ENCODE results near the gene ZBTB44. TPM values are rescaled to one million over a fixed set of nuclear protein-coding genes. Genes with fewer than 3 reads are reported as not detected.

Gene ZBTB44
- total and polyA plus RNA-seq, 2 donors (not counting 1 experiment from before 2014, with no cell fraction given): 22.8 to 36.5 TPM

DNA sequence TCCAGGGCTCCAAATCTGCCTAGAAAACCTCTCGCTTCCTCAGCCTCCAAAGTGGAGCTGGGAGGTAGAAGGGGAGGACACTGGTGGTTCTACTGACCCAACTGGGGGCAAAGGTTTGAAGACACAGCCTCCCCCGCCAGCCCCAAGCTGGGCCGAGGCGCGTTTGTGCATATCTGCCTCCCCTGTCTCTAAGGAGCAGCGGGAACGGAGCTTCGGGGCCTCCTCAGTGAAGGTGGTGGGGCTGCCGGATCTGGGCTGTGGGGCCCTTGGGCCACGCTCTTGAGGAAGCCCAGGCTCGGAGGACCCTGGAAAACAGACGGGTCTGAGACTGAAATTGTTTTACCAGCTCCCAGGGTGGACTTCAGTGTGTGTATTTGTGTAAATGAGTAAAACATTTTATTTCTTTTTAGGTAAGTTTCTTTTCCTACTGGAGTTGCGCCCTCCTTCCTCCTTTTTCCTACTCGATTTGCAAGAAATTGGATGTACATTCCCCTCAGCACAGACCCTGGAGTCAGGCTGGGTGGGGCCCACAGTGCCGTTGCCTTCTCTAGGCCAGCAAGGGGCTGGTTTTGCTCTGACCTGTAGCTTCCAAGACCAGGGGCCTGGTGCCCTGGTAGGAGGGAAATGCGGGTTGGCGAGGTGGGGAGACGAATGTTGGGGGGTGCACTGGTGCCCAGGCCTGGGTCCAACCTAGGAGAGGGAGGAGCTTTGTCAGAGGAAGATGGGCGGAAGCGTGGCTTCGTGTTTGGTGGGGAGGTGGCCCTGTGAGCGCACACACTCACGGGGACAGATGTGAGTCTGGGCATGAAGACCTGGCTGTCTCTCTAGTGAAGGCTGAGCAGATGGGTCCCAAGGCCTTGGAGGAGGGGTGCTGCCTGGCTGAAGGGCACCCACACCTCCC lies 104.5 kb downstream of the ZBTB44 start:
- TF ChIP-seq, protein P1, sequence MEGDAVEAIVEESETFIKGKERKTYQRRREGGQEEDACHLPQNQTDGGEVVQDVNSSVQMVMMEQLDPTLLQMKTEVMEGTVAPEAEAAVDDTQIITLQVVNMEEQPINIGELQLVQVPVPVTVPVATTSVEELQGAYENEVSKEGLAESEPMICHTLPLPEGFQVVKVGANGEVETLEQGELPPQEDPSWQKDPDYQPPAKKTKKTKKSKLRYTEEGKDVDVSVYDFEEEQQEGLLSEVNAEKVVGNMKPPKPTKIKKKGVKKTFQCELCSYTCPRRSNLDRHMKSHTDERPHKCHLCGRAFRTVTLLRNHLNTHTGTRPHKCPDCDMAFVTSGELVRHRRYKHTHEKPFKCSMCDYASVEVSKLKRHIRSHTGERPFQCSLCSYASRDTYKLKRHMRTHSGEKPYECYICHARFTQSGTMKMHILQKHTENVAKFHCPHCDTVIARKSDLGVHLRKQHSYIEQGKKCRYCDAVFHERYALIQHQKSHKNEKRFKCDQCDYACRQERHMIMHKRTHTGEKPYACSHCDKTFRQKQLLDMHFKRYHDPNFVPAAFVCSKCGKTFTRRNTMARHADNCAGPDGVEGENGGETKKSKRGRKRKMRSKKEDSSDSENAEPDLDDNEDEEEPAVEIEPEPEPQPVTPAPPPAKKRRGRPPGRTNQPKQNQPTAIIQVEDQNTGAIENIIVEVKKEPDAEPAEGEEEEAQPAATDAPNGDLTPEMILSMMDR (conservative IDR thresholded peaks at IDR 0.05 in 1 of 2, IDR thresholded peaks at IDR 0.05 in 1 of 2; ENCODE audit: low read depth in 1 of 2, low read length in 2 of 2): no peak
- no peak for TF ChIP-seq EZH2 (IDR thresholded peaks at IDR 0.05; ENCODE audit: low read length, missing control alignments)
- no peaks in the 10 kb centered on the region for H3K36me3 ChIP-seq (ENCODE audit: control insufficient read depth, insufficient read depth, low read length)
- H3K9me3 ChIP-seq (ENCODE audit: control insufficient read depth, insufficient read depth, low read depth, low read length): no peaks in the 10 kb centered on the region
- H3K4me1 ChIP-seq (ENCODE audit: control insufficient read depth, extremely low read depth, insufficient read depth, low read length): no peaks in the 10 kb centered on the region
- no peak overlapping the region for H3K4me3 ChIP-seq (replicated peaks in 1 of 4; ENCODE audit: control extremely low read depth in 1 of 4, insufficient read depth in 1 of 4, low read depth in 3 of 4, low read length in 4 of 4)
- DNase-seq (ENCODE audit: low read depth in 2 of 2): no peak
- H3K4me2 ChIP-seq (ENCODE audit: extremely low read depth, insufficient read depth, low read length): no peak overlapping the region
- no peak overlapping the region for H3K9ac ChIP-seq (ENCODE audit: insufficient read depth, low read length)
- H3K79me2 ChIP-seq (ENCODE audit: control insufficient read depth, insufficient read depth, low read length): no peaks in the 10 kb centered on the region
- H3K27me3 ChIP-seq (ENCODE audit: control insufficient read depth, insufficient read depth, low read length): peaks cover 7% of the 10 kb centered on the region
- no peaks in the 10 kb centered on the region for H4K20me1 ChIP-seq (ENCODE audit: control insufficient read depth, extremely low read depth, insufficient read depth, low read length)
- H2AFZ ChIP-seq (ENCODE audit: low read length): no peak overlapping the region
- H3K27ac ChIP-seq (ENCODE audit: insufficient read depth, low read length): no peak overlapping the region

DNA sequence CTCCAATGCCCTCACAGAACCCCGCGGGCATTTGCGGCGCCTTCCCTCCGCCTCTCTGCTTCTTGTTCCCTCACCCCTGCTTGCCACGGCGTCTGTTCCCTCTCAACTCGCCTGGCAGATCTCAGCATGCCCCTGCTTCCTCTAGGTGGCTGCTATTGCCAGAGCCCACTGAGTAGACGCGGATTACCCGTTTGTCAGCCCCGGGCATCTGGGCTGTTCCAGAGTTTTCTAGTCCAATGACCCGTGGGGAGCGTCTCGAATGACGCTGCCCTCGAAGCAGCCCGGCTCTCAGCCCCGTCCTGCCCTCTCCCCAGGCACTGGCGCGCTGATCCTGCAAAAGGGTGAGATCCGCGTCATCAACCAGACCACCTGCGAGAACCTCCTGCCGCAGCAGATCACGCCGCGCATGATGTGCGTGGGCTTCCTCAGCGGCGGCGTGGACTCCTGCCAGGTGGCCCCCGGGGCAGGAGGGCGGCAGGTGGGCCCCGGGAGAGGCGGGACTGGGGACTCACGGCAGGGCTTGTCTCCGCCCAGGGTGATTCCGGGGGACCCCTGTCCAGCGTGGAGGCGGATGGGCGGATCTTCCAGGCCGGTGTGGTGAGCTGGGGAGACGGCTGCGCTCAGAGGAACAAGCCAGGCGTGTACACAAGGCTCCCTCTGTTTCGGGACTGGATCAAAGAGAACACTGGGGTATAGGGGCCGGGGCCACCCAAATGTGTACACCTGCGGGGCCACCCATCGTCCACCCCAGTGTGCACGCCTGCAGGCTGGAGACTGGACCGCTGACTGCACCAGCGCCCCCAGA lies 105.4 kb downstream of the ZBTB44 start:
- Histone ChIP-seq H3K4me1 (ENCODE audit: control insufficient read depth, extremely low read depth, insufficient read depth, low read length) (no peaks in the 10 kb centered on the region), H2AFZ (ENCODE audit: low read length) (no peak overlapping the region), H3K27me3 (ENCODE audit: control insufficient read depth, insufficient read depth, low read length) (peaks cover 2% of the 10 kb centered on the region), H3K4me3 (replicated peaks in 1 of 4; ENCODE audit: control extremely low read depth in 1 of 4, insufficient read depth in 1 of 4, low read depth in 3 of 4, low read length in 4 of 4) (no peak overlapping the region), H4K20me1 (ENCODE audit: control insufficient read depth, extremely low read depth, insufficient read depth, low read length) (no peaks in the 10 kb centered on the region), H3K9ac (ENCODE audit: insufficient read depth, low read length) (no peak overlapping the region), H3K9me3 (ENCODE audit: control insufficient read depth, insufficient read depth, low read depth, low read length) (no peaks in the 10 kb centered on the region), H3K36me3 (ENCODE audit: control insufficient read depth, insufficient read depth, low read length) (no peaks in the 10 kb centered on the region), H3K4me2 (ENCODE audit: extremely low read depth, insufficient read depth, low read length) (no peak overlapping the region), H3K79me2 (ENCODE audit: control insufficient read depth, insufficient read depth, low read length) (no peaks in the 10 kb centered on the region), H3K27ac (ENCODE audit: insufficient read depth, low read length) (no peak overlapping the region)
- no peak for TF ChIP-seq EZH2 (IDR thresholded peaks at IDR 0.05; ENCODE audit: low read length, missing control alignments)
- TF ChIP-seq, protein P1 (conservative IDR thresholded peaks at IDR 0.05 in 1 of 2, IDR thresholded peaks at IDR 0.05 in 1 of 2; ENCODE audit: low read depth in 1 of 2, low read length in 2 of 2): no peak
- no peak for DNase-seq (ENCODE audit: low read depth in 2 of 2)

Data from fibroblast of lung (primary cell).